Measurements from ENCODE around the gene ISX. TPM values are rescaled to one million over a fixed set of nuclear protein-coding genes. Genes with fewer than 3 reads are reported as not detected.
"Not testable (repeated sequence)": the region's sequence is repeated elsewhere in the genome, so short reads cannot be mapped to it uniquely, and the experiment has no call there.

ISX gene
- polyA plus RNA-seq, 2 of the 4 experiments (the other 2 are of a cell fraction) = not detected

- ATAC-seq = peak; percentile 78 to 91; a peak in 5 of 6 replicates
- no peaks in the 10 kb centered on the region for H3K9me3 ChIP-seq
- no peak overlapping the region for H3K4me3 ChIP-seq
- ChIA-PET CTCF (interaction anchor here (0.6 to 3.5 kb wide), 24 partner anchors 9 to 1725 kb away, joined by 3 to 24 read pairs (median 3); no protein-coding TSS in a partner anchor), POLR2A (interaction anchor here (0.5 kb wide), 1 partner anchor 1992 kb away, joined by 6 read pairs; no protein-coding TSS in a partner anchor)
- no peak overlapping the region for H3K27ac ChIP-seq
- TF ChIP-seq SMC3 (IDR thresholded peaks at IDR 0.05) = peak; percentile 66
- no peak for TF ChIP-seq CHD4 (IDR thresholded peaks at IDR 0.05; ENCODE audit: borderline replicate concordance)
- peak; percentile 53 for TF ChIP-seq CTCF (IDR thresholded peaks at IDR 0.05)
- peak; percentile 68 to 78 for TF ChIP-seq RAD21 (conservative IDR thresholded peaks at IDR 0.05 in 1 of 2, IDR thresholded peaks at IDR 0.05 in 1 of 2)
- WGBS (ENCODE audit: missing lambda C conversion rate) = 14% methylated on average over 22 of the region's 25 CpGs
- no peaks in the 10 kb centered on the region for H3K4me1 ChIP-seq
- peak; percentile 27 to 48 for DNase-seq (ENCODE audit: low read depth in 1 of 2, low spot score in 1 of 2)
- no peak for FAIRE-seq
- no peak overlapping the region for H3K4me2 ChIP-seq
Measured at GRCh38 chr22:35023692-35024363, 42.1 kb upstream of the ISX start.

- no peak overlapping the region for H3K4me3 ChIP-seq
- 31% methylated on average over 7 of the region's 16 CpGs for WGBS (ENCODE audit: missing lambda C conversion rate)
- POLR2A ChIA-PET = interaction anchor here (0.5 kb wide), 1 partner anchor 1992 kb away, joined by 6 read pairs; no protein-coding TSS in a partner anchor
Measured at GRCh38 chr22:35024364-35024692, 41.6 kb upstream of the ISX start.

GRCh38 chr22:35030112-35030511 lies 35.8 kb upstream of the ISX start:
- H3K4me3 ChIP-seq; H3K27ac ChIP-seq; POLR2A ChIA-PET; H3K9me3 ChIP-seq; ATAC-seq; DNase-seq (ENCODE audit: low read depth in 1 of 2, low spot score in 1 of 2); FAIRE-seq; H3K4me2 ChIP-seq; H3K4me1 ChIP-seq: not testable (repeated sequence)
- 0% methylated on average over 1 of the region's 5 CpGs for WGBS (ENCODE audit: missing lambda C conversion rate)
- CTCF ChIA-PET = interaction anchor here (0.7 to 1.5 kb wide), 2 partner anchors 90 to 201 kb away, joined by 3 to 5 read pairs; no protein-coding TSS in a partner anchor

More at GRCh38 chr22:35024364-35024692, 41.6 kb upstream of the ISX start:
- ATAC-seq (peak in 1 of 2 experiments; percentile 50; a peak in 3 of 6 replicates), FAIRE-seq (no peak), DNase-seq (ENCODE audit: low read depth in 1 of 2, low spot score in 1 of 2) (no peak)
- CTCF ChIA-PET = interaction anchor here (0.7 to 3.5 kb wide), 22 partner anchors 8 to 1725 kb away, joined by 3 to 24 read pairs (median 3); no protein-coding TSS in a partner anchor
- TF ChIP-seq SREBF2 (IDR thresholded peaks at IDR 0.05) = no peak
- TF ChIP-seq TFCP2L1 (CRISPR knock-in tag; IDR thresholded peaks at IDR 0.05) = no peak
- TF ChIP-seq ESRRA (IDR thresholded peaks at IDR 0.05; ENCODE audit: borderline replicate concordance, low read length) = no peak
- TF ChIP-seq NFE2L2 (conservative IDR thresholded peaks at IDR 0.05; ENCODE audit: low read length) = no peak
- no peak for TF ChIP-seq PHF8 (IDR thresholded peaks at IDR 0.05; ENCODE audit: borderline replicate concordance, low read depth)
- no peak for TF ChIP-seq FOSB (CRISPR knock-in tag; IDR thresholded peaks at IDR 0.05)
- no peak for TF ChIP-seq HOXA7 (CRISPR knock-in tag; IDR thresholded peaks at IDR 0.05)
- TF ChIP-seq HMGXB4 (CRISPR knock-in tag; IDR thresholded peaks at IDR 0.05; ENCODE audit: borderline replicate concordance) = no peak
- no peak for TF ChIP-seq ELK1 (IDR thresholded peaks at IDR 0.05; ENCODE audit: low read depth, low read length)
- no peak for TF ChIP-seq KDM1A (IDR thresholded peaks at IDR 0.05; ENCODE audit: low read depth)
- no peak for TF ChIP-seq NR3C1 (IDR thresholded peaks at IDR 0.05)
- no peak; the same call in 2 of the 3 replicates for TF ChIP-seq SMC3 (IDR thresholded peaks at IDR 0.05)
- TF ChIP-seq HDAC2 (IDR thresholded peaks at IDR 0.05) = no peak
- no peak for TF ChIP-seq CBX2 (IDR thresholded peaks at IDR 0.05; ENCODE audit: borderline replicate concordance, low read depth)
- no peak for TF ChIP-seq RNF2 (IDR thresholded peaks at IDR 0.05; ENCODE audit: borderline replicate concordance, low read depth)
- no peak for TF ChIP-seq CBX8 (IDR thresholded peaks at IDR 0.05)
- no peak for TF ChIP-seq EHMT2 (IDR thresholded peaks at IDR 0.05; ENCODE audit: low read depth)
- H3K27ac ChIP-seq = no peak overlapping the region
- no peaks in the 10 kb centered on the region for H3K4me1 ChIP-seq
- H3K9me3 ChIP-seq = no peaks in the 10 kb centered on the region
- no peak overlapping the region for H3K4me2 ChIP-seq
